SK-N-SH treated with all-trans-retinoic acid at 6 μM for 48 hours (cell line): ENCODE results near the gene IRX2.

Source experiments
- ATAC-seq: fragments of 200-7000 bp; cut with Tn5 transposase; 3 replicates; pipeline ENCODE4 v1.9.1; 2020; ENCODE audit warnings: mild to moderate bottlenecking, moderate library complexity
- ARNTL ChIP-seq: fragments of 450-650 bp; formaldehyde crosslinking; IDR thresholded peaks from 2 replicates; pipeline ENCODE4 v1.5.0; 2020; ENCODE audit warnings: low read depth, mild to moderate bottlenecking, moderate library complexity, borderline replicate concordance
- BACH2 ChIP-seq: fragments of 250-450 bp; sonication (Bioruptor Pico); IDR thresholded peaks from 2 replicates; pipeline ENCODE4 v1.9.0; 2021; ENCODE audit warnings: mild to moderate bottlenecking, borderline replicate concordance
- CSDC2 ChIP-seq: fragments of 250-450 bp; sonication (Bioruptor Pico); IDR thresholded peaks from 2 replicates; pipeline ENCODE4 v1.5.0; 2020; ENCODE audit warnings: mild to moderate bottlenecking, moderate library complexity
- CSRNP3 ChIP-seq: fragments of 250-450 bp; sonication (Bioruptor Pico); IDR thresholded peaks from 2 replicates; pipeline ENCODE4 v1.5.1; 2021; ENCODE audit warnings: mild to moderate bottlenecking, moderate library complexity
- ESRRG ChIP-seq: fragments of 250-450 bp; sonication (Bioruptor Pico); IDR thresholded peaks from 2 replicates; pipeline ENCODE4 v1.6.1; 2021; ENCODE audit warnings: mild to moderate bottlenecking
- GLIS3 ChIP-seq: fragments of 250-450 bp; sonication (Bioruptor Pico); IDR thresholded peaks from 2 replicates; pipeline ENCODE4 v1.5.0; 2020; ENCODE audit warnings: mild to moderate bottlenecking, moderate library complexity
- ISL1 ChIP-seq: fragments of 250-450 bp; sonication (Bioruptor Pico); IDR thresholded peaks from 2 replicates; pipeline ENCODE4 v2.1.2; 2022; ENCODE audit warnings: mild to moderate bottlenecking, moderate library complexity
- OSR1 ChIP-seq: fragments of 250-450 bp; sonication (Bioruptor Pico); IDR thresholded peaks from 2 replicates; pipeline ENCODE4 v1.8.0; 2022; ENCODE audit warnings: moderate library complexity, mild to moderate bottlenecking, inconsistent platforms
- PATZ1 ChIP-seq: fragments of 250-450 bp; sonication (Bioruptor Pico); IDR thresholded peaks from 2 replicates; pipeline ENCODE4 v1.8.0; 2020; ENCODE audit warnings: mild to moderate bottlenecking, moderate library complexity, borderline replicate concordance
- POU6F1 ChIP-seq: fragments of 250-450 bp; sonication (Bioruptor Pico); IDR thresholded peaks from 2 replicates; pipeline ENCODE4 v1.8.0; 2021; ENCODE audit warnings: low read depth, mild to moderate bottlenecking, moderate library complexity, borderline replicate concordance
- RARB ChIP-seq: fragments of 250-450 bp; sonication (Bioruptor Pico); IDR thresholded peaks from 2 replicates; pipeline ENCODE4 v1.8.0; 2021; ENCODE audit warnings: mild to moderate bottlenecking, moderate library complexity
- SNAI2 ChIP-seq: fragments of 250-450 bp; sonication (Bioruptor Pico); IDR thresholded peaks from 2 replicates; pipeline ENCODE4 v1.5.0; 2020; ENCODE audit warnings: mild to moderate bottlenecking, moderate library complexity
- TCF4 ChIP-seq: fragments of 250-450 bp; sonication (Bioruptor Pico); IDR thresholded peaks from 2 replicates; pipeline ENCODE4 v1.8.0; 2021; ENCODE audit warnings: mild to moderate bottlenecking, moderate library complexity, borderline replicate concordance
- TOX ChIP-seq: fragments of 250-450 bp; sonication (Bioruptor Pico); IDR thresholded peaks from 2 replicates; pipeline ENCODE4 v1.8.0; 2021; ENCODE audit warnings: mild to moderate bottlenecking, moderate library complexity, borderline replicate concordance
- ZC3H10 ChIP-seq: fragments of 250-450 bp; sonication (Bioruptor Pico); IDR thresholded peaks from 2 replicates; pipeline ENCODE4 v1.5.1; 2021; ENCODE audit warnings: mild to moderate bottlenecking, moderate library complexity
- ZFP3 ChIP-seq: fragments of 250-450 bp; sonication (Bioruptor Pico); IDR thresholded peaks from 2 replicates; pipeline ENCODE4 v1.5.0; 2020; ENCODE audit warnings: mild to moderate bottlenecking, moderate library complexity
- ZFP30 ChIP-seq: fragments of 450-650 bp; formaldehyde crosslinking; IDR thresholded peaks from 2 replicates; pipeline ENCODE4 v1.5.0; 2022; ENCODE audit warnings: mild to moderate bottlenecking, moderate library complexity
- ZNF565 ChIP-seq: fragments of 450-650 bp; formaldehyde crosslinking; conservative IDR thresholded peaks from 2 replicates; pipeline ENCODE4 v1.5.0; 2020; ENCODE audit warnings: low read depth, mild to moderate bottlenecking, moderate library complexity
- ZNF70 ChIP-seq: fragments of 450-650 bp; formaldehyde crosslinking; IDR thresholded peaks from 2 replicates; pipeline ENCODE4 v1.5.0; 2020; ENCODE audit warnings: mild to moderate bottlenecking, moderate library complexity
- ZNF8 ChIP-seq: fragments of 450-650 bp; formaldehyde crosslinking; IDR thresholded peaks from 2 replicates; pipeline ENCODE4 v1.5.0; 2020; ENCODE audit warnings: mild to moderate bottlenecking, moderate library complexity

The IRX2 gene

GRCh38 chr5:2703041-2703440 lies 48.4 kb downstream of the IRX2 start:
- TF ChIP-seq OSR1 = no peak
- no peak for TF ChIP-seq CSDC2 (CRISPR knock-in tag)
- TF ChIP-seq ZC3H10 (CRISPR knock-in tag) = no peak
- no peak for TF ChIP-seq ZNF8 (CRISPR knock-in tag)
- no peak for TF ChIP-seq ZNF565 (CRISPR knock-in tag)
- TF ChIP-seq ZFP30 = no peak
- TF ChIP-seq GLIS3 = no peak
- no peak for TF ChIP-seq ZFP3 (CRISPR knock-in tag)
- no peak for TF ChIP-seq POU6F1 (CRISPR knock-in tag)
- no peak for TF ChIP-seq TCF4
- no peak for TF ChIP-seq ESRRG (CRISPR knock-in tag)
- no peak for ATAC-seq

- no peak for ATAC-seq
- TF ChIP-seq ZC3H10 (CRISPR knock-in tag) (no peak), ZFP30 (no peak), BACH2 (CRISPR knock-in tag) (no peak), ZNF70 (CRISPR knock-in tag) (no peak), ARNTL (CRISPR knock-in tag) (no peak), ISL1 (no peak), TCF4 (no peak), ZFP3 (CRISPR knock-in tag) (no peak), OSR1 (no peak), PATZ1 (no peak)
These were observed 49.2 kb downstream of the IRX2 start for GRCh38 chr5:2702096-2702879.

- TF ChIP-seq RARB (CRISPR knock-in tag) (no peak), ZNF565 (CRISPR knock-in tag) (no peak), TOX (CRISPR knock-in tag) (no peak), ZFP3 (CRISPR knock-in tag) (no peak), SNAI2 (no peak)
- peak; percentile 39; the same call in 1 of the 3 replicates for ATAC-seq
These were observed 49.9 kb downstream of the IRX2 start for GRCh38 chr5:2701592-2701991.

- no peak for TF ChIP-seq TCF4
- no peak for TF ChIP-seq ARNTL (CRISPR knock-in tag)
- TF ChIP-seq BACH2 (CRISPR knock-in tag) = no peak
- no peak for TF ChIP-seq TOX (CRISPR knock-in tag)
- TF ChIP-seq ZFP30 = no peak
- no peak for TF ChIP-seq OSR1
- no peak for TF ChIP-seq CSRNP3 (CRISPR knock-in tag)
- ATAC-seq = no peak
These were observed 50.6 kb downstream of the IRX2 start for GRCh38 chr5:2700876-2701275.

GRCh38 chr5:2699686-2700085 lies 51.8 kb downstream of the IRX2 start:
- no peak for TF ChIP-seq ZC3H10 (CRISPR knock-in tag)
- no peak for TF ChIP-seq ZNF565 (CRISPR knock-in tag)
- TF ChIP-seq RARB (CRISPR knock-in tag) = no peak
- TF ChIP-seq ZFP3 (CRISPR knock-in tag) = no peak
- TF ChIP-seq ZFP30 = no peak
- no peak for TF ChIP-seq ISL1
- TF ChIP-seq ARNTL (CRISPR knock-in tag) = no peak
- TF ChIP-seq BACH2 (CRISPR knock-in tag) = no peak
- TF ChIP-seq TOX (CRISPR knock-in tag) = no peak
- TF ChIP-seq PATZ1 = no peak
- no peak for TF ChIP-seq ZNF8 (CRISPR knock-in tag)
- TF ChIP-seq CSDC2 (CRISPR knock-in tag) = no peak
- no peak for TF ChIP-seq CSRNP3 (CRISPR knock-in tag)
- no peak for TF ChIP-seq GLIS3
- no peak for TF ChIP-seq TCF4
- TF ChIP-seq OSR1 = no peak
- no peak for ATAC-seq
